Glomerular endothelial cell (primary cell): ENCODE data around the gene GRN. TPM values are rescaled to one million over a fixed set of nuclear protein-coding genes. Genes with fewer than 3 reads are reported as not detected.

Experiments
- DNase-seq: peaks from one replicate; pipeline ENCODE4 v3.0.0-alpha.2; 2011; ENCODE audit warnings: low read depth, low spot score; ENCODE audit errors: extremely low read depth
- total RNA-seq: library from RNA; depleted of rRNA; stranded (reverse); fragments of >200 nt; gene quantifications from 2 replicates; pipeline ENCODE4 v1.2.3, GENCODE V29; 2015

GRN gene
- total RNA-seq, 1 donor from 2014 or later = 1,192 TPM

GRCh38 chr17:44400226-44400847 is 55.2 kb downstream of the GRN start:
- DNase-seq = no peak

Other genes starting within 250 kb of the GRN start
- gene HDAC5, start 221.7 kb upstream of the GRN start, total RNA-seq = 36.3 and 46.9 TPM in 2 replicates
- 0.92 and 2.9 TPM in 2 replicates for gene HROB, start 203.4 kb upstream of the GRN start, total RNA-seq
- gene ASB16, start 174.6 kb upstream of the GRN start, total RNA-seq = 0.15 and 0.18 TPM in 2 replicates
- gene TMUB2, start 158.3 kb upstream of the GRN start, total RNA-seq = 31.9 and 35.5 TPM in 2 replicates
- 69.1 and 72.4 TPM in 2 replicates for gene ATXN7L3, start 145.4 kb upstream of the GRN start, total RNA-seq
- gene UBTF, start 125.6 kb upstream of the GRN start, total RNA-seq = 51.9 and 58.7 TPM in 2 replicates
- gene SLC4A1, start 77.2 kb upstream of the GRN start, total RNA-seq = not detected in 2 replicates
- gene RUNDC3A, start 36.7 kb upstream of the GRN start, total RNA-seq = 0.58 and 0.82 TPM in 2 replicates
- gene SLC25A39, start 20.5 kb upstream of the GRN start, total RNA-seq = 100 and 126 TPM in 2 replicates
- 25.0 and 28.9 TPM in 2 replicates for gene FAM171A2, start 18.6 kb downstream of the GRN start, total RNA-seq
- gene ITGA2B, start 44.3 kb downstream of the GRN start, total RNA-seq = 0.23 and 0.24 TPM in 2 replicates
- gene GPATCH8, start 158.1 kb downstream of the GRN start, total RNA-seq = 20.6 and 26.4 TPM in 2 replicates
- 2.8 and 4.5 TPM in 2 replicates for gene FZD2, start 212.2 kb downstream of the GRN start, total RNA-seq